HG02840 (cell line): ENCODE results near the gene PHACTR1.
"Not testable (repeated sequence)": the region's sequence is repeated elsewhere in the genome, so short reads cannot be mapped to it uniquely, and the experiment has no call there.

ENCODE experiments used
- ATAC-seq: cut with Tn5 transposase; IDR thresholded peaks from one replicate; pipeline ENCODE4 v1.9.1; 2021; ENCODE audit warnings: mild to moderate bottlenecking, moderate library complexity, moderate number of reproducible peaks; ENCODE audit not compliant: unreplicated experiment, low FRiP score

PHACTR1 gene

DNA sequence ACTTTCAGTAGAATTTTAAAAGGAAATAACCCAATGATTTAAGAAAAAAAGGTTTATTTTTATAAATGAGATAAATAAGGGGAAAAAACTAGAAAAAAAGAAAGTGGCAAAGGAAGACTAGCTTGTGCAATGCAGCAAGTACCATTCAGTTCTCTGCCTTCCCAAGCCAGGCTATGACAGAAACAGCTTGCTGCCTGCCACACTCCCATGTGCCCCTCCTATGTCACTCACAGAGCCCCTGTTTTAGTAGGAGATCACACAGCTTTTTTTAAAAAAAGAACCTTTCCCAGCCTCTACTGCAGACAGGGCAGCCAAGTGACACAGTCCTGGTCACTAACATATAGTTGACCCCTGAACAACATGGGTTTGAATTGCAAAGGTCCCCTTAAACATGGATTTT, 598.2 kb downstream of the PHACTR1 start:
- no peak for ATAC-seq

DNA sequence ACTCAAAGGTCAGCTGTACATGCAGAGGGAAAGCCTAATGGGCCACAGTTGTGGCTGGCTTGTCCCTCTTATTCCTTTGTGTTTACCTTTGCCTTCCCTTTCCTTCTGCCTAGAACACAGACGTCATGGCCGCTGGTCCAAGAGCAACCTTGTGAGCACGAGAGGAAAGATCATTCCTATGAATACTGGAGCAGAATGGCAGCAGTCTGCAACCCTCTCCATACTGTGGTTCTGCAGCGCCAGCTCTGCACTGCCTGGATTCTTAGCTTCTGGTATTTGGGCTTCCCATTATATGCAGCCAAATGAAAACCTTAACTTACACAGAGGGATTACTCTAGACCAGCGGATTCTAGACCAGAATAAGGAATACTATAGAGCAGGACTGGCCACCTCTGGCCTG, 599.3 kb downstream of the PHACTR1 start:
- ATAC-seq = no peak

DNA sequence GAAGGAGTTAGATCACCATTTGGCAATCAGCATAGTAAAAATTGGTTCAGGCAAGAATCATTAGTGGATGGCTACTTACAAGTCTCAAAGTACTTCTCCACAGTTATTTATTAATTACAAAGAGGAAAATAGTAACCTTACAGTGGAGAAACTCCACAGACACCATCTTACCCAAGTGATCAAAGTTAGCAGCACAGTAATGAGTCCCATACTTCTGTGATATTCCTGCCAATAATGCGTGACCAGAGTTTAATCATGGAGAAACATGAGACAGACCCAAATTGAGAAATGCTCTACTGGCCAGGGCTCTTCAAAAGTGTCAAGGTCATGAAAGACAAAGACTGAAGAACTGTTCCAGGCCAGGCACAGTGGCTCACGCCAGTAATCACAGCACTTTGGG, 602.3 kb downstream of the PHACTR1 start:
- ATAC-seq = no peak

DNA sequence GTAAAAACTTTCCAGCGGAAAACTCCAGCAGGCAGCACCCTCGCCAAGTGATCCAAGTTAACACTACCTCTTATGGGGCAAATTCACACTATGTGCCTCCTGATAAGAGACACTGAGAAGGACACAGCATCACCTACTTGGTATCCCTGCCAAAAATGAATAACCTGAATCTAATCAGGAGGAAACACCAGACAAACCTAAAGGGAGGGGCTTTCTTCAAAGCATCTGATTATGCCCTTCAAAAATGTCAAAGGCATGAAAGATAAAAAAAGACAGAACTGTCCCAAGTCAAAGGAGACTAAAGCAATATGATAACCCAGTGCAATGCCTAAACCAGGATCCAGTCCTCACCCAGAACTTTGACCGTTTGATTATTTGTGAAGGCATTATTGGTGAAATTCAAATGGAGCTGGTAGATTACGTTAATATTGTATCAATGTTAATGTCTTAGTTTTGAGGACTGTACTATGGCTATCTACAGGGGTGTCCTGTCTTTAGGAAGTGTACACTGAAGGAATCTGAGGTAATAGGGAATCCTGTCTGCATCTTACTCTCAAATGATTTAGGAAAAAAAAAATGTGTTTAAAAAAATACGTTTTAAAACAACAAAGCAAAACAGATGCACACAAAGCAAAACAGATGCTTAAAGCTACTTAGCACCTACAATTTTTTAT, 603.5 kb downstream of the PHACTR1 start:
- ATAC-seq = no peak

DNA sequence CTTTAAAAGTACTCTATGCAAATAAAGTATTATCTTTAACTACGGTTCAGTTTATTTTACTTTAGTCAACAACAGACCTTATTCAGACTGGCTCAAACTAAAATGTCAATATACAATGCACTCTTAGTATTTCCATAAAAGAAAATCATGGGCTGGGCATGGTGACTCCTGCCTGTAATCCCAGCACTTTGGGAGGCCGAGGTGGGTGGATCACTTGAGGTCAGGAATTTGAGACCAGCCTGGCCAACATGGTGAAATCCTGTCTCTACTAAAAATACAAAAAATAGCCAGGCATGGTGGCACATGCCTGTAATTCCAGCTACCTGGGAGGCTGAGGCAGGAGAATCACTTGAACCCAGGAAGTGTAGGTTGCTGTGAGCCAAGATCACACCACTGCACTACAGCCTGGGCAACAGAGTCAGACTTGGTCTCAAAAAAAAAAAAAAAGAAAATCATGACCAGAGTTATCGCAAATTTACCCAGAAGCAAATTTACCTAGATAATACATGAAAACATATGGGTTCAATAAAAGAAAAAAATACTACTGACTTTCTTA, 609.5 kb downstream of the PHACTR1 start:
- not testable (repeated sequence) for ATAC-seq

DNA sequence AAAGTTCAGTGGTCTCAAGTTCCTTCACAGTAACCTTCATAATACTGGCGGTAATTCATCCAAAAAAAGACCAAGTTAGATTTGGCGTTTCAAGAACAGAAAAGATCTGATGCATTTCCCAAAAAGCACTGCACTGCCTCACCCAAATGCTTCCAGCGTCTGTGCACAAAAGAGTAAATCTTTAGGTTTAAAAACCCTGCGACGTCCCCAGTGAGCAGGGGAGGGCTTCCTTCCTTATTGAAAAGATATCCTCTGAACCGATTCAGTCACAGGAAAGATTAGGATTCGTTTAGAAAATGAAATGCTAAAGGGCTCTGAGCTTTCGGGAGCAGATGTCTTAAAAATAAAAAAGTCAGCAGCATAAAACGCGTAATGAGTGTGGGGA, 611.1 kb downstream of the PHACTR1 start:
- no peak for ATAC-seq

DNA sequence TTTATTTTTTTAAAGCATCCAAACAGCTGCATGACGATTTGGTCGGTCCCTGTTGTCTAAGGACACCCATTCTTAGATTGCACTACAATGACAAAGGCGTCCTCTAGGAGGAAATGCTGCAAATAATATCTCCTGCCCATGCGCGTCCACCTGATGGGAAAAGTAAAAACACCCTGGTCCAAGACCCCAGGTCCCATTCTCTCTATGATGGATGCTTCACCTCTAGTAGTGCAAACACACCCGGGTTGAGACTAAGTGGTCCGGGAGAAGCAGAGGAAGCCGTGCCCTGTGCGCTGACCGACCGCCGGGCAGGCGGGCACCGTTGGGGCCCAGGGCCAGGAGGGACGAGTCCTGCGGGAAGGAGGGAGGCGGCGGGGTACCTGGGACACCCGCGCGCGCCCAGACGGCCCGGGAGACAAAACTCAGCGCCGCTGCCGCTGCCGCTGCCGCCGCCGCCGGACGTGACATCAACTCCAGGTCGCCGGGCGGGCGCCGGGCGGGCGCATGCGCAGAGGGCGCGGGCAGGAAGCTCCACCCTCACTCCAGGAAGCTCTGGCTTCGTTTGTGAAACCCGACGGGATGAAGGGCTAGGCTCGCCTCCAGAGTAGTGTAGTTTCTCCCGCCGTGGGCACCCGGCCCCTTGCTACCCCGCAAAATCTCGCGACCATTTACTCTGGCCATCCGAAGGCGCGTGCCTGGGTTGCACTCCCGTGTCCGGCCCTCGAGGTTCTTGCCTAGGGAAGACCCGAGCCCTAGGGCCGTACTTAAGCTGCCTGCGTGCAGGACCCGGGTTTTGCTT, 611.7 kb downstream of the PHACTR1 start, which contains the start of gene TBC1D7:
Gene TBC1D7 (minus strand): TSS at position 462 of the 799 bp plus-strand sequence. CDS start 1,639 bp downstream, outside the sequence.
- peak; percentile 80 for ATAC-seq

DNA sequence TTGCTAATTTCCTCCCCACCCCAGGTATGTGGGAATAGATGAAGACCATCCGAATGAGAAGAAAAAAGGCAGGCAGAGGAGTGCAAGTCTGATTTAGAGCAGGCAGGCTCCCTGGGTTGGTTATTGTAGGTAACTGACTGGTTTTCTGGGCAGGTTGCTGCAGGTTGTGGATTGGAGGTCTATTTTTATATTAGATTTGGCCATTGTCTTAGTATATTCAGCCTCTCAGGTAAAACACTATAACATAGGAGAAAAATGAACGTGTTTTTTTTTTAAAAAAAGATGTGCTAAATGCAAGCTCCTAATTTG, 612.3 kb downstream of the PHACTR1 start:
- no peak for ATAC-seq

DNA sequence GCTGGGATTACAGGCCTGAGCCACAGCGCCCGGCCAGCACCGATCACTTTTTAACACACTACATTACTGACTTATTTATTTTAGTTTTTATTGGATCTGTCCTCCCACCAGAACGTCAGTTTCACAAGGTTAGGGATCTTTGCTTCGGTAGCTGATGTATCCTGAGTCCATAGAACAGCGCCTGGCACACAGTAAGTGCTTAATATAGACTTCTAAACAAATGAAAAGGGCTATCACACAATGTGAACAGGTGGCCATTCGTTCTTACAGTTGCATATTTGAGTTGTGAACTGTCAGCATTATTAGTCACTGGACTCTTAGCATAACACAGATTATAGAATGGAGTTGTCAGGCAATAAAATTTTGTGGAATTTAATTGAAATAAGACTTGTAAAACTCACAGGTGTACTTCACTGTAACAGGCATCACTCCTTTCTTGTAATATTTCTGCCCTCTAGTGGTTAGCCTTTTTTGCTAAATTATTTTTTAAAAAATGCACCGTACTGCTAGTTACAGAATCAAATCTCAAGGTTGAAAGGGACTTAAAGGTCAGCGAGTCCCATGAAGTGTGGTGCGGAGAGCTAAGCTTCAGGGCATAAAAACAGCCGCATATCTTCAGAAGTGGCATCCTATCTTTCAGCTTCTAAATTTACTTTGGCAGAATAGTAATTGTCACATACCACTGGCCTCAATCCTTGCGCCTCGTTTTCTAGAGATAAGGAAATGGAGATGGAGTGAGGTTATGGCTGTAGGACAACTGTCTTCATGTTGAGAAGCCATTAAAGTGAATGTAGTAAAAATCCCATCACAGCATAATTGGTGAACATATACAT, 615.2 kb downstream of the PHACTR1 start:
- no peak for ATAC-seq

DNA sequence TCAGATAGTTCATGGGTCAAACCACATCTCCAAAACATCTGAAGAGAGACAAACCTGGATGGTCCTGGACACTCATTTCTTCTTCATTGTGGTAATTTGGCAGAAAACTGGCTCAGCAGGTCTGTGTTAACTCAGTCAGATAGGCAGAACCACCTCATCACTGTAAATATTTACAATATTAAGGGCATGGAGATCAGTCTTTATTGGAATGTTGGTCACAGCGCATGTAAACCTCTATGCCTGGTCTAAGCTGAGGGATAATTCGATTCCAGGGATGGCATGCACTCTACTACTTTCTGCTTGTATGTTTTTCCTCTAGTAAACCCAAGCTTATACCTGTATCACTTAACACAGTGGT, 615.8 kb downstream of the PHACTR1 start:
- ATAC-seq = no peak

DNA sequence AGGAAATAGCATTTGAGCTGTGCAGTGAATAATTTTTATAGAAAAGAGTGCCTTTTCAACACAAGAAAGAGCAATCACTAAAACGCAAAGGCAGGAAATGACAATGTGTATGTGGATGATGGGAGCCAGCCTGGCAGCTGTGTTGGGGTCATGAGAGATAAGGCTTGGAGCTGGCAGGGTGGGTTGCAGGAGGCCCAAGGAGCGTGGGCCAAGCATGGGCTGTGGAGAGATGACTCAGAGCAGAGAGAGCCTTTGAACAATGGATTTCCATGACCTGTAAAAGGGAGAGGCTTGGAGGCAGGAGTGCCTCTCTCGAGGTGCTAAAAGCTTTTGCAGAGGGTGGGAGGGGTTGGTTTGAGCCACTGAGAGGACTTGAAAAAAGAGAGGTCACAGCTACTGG, 618.4 kb downstream of the PHACTR1 start:
- no peak for ATAC-seq

DNA sequence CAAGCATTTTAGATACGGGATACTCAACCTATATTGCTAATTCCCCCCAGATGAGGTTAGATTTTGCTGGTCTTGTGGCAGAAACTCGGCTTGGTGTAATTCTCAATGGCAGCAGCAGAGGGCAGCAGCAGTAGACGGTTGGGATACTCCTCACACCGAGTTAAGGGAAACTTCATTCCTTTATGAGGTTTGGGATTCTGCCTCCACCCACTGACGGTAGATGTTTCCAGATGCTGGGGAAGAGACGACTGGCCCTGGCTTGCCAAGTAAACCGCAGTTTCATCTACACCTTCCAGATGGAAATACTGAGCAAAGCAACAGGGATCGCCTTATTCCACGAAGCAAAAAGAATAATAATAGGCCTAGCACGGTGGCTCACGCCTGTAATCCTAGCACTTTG, 620.0 kb downstream of the PHACTR1 start:
- ATAC-seq = no peak

DNA sequence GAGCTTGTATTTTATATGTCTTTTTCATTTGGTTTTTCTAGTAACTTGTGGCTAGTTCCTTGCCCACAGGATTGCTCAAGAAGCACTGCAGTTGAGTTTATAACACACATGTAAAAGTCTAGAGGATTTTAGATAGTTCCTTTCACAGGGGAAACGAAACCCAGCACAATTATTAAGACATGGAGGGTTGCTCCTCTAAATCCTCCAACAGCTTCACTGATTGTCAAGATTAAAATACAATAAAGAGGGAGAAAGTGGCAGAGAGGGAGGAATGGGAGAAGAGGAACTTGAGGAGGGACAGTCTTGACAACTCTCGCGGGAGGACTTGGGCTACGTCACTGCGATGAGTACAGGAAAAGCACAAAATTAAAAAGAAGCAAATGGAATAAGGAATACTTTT, 621.5 kb downstream of the PHACTR1 start:
- ATAC-seq = no peak
